Putamen (tissue), 1 donor: Measurements from ENCODE around the gene PTK7.

ENCODE experiments used
- DNase-seq: peaks from one replicate; pipeline ENCODE4 v3.0.0-alpha.2; 2016; ENCODE audit warnings: low spot score

The PTK7 gene

DNA sequence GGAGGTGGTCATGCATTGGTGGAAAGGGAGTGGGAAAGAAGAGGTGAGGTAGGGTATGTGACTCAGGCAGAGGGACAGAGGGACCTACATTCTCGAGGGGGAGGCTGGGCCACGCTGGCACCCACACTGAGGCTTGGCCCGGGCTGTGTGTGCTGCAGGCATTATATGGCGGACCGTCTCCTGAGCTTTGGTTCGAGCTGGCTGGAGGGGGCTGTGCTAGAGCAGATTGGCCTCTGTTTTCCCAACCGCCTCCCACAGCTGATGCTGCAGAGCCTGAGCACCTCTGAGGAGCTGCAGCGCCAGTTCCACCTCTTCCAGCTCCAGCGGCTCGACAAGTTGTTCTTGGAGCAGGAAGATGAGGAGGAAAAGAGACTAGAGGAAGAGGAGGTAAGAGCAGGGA lies 129.7 kb downstream of the PTK7 start:
- no peak for DNase-seq

DNA sequence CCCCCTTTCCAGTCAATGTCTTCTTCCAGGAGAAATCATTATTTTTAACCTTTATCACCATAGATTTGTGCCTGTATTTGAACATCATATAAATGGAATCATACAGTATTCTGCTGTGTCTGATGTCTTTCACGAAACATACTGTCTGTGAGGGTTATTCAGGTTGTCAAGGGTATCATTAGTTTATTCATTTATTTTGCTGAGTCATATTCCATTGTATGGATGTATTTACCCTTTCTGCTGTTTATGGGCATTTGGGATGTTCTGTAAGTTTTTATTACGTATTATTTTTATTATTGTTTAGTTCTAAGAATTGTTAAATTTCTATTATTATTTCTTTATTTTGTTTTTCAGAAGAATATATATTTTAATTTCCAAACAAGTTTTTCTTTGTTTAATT lies 131.2 kb downstream of the PTK7 start:
- no peak for DNase-seq
